NB4 (cell line): ENCODE data around the gene MOB1B.

Experiments used
- CTCF ChIP-seq: IDR thresholded peaks from one replicate; pipeline ENCODE4 v1.5.1; 2012; ENCODE audit warnings: low read depth, low read length
- MAX ChIP-seq: IDR thresholded peaks from 2 replicates; pipeline ENCODE4 v1.6.1; 2011; ENCODE audit warnings: low read depth, low read length
- MYC ChIP-seq: IDR thresholded peaks from 2 replicates; pipeline ENCODE4 v1.6.1; 2011; ENCODE audit warnings: low read depth, low read length
- POLR2A ChIP-seq: IDR thresholded peaks from 2 replicates; pipeline ENCODE4 v1.6.1; 2011; ENCODE audit warnings: mild to moderate bottlenecking; ENCODE audit not compliant: insufficient read length; ENCODE audit errors: extremely low read depth

GRCh38 chr4:70997546-70997945 is 95.4 kb downstream of the MOB1B start:
- TF ChIP-seq CTCF (no peak), MAX (no peak), POLR2A (no peak), MYC (no peak)
